Left lung (tissue), 10 donors: ENCODE data around the gene EPG5. TPM values are rescaled to one million over a fixed set of nuclear protein-coding genes. Genes with fewer than 3 reads are reported as not detected.

Experiments used
- ATAC-seq: fragments of 200-7000 bp; cut with Tn5 transposase; one replicate; pipeline ENCODE4 v1.9.1; 2020; ENCODE audit warnings: moderate library complexity
- DNase-seq, 4 donors: peaks; one replicate each; pipeline ENCODE4 v3.0.0-alpha.2; 2013 to 2020
- H3K27ac ChIP-seq, 2 donors: fragments of 200-600 bp; sonication (generic) in 1 of 2; one replicate each; pipeline versions ENCODE4 v1.5.0 to v1.8.0; 2020 to 2021
- H3K27me3 ChIP-seq, 2 donors: fragments of 200-600 bp; sonication (generic) in 1 of 2; one replicate each; pipeline versions ENCODE4 v1.5.0 to v1.8.0; 2020 to 2021
- H3K36me3 ChIP-seq, 2 donors: fragments of 200-600 bp; sonication (generic) in 1 of 2; one replicate each; pipeline versions ENCODE4 v1.5.0 to v1.8.0; 2020 to 2021
- H3K4me1 ChIP-seq, 2 donors: fragments of 200-600 bp; one replicate each; pipeline ENCODE4 v1.8.0; 2021
- H3K4me3 ChIP-seq, 2 donors: fragments of 200-600 bp; sonication (generic) in 1 of 2; one replicate each; pipeline versions ENCODE4 v1.5.0 to v1.8.0; 2020 to 2021; ENCODE audit warnings: mild to moderate bottlenecking in 1 of 2
- H3K9me3 ChIP-seq, 2 donors: fragments of 200-600 bp; sonication (generic) in 1 of 2; one replicate each; pipeline versions ENCODE4 v1.5.0 to v1.8.0; 2020 to 2021
- CTCF ChIP-seq, 2 donors: fragments of 200-600 bp; sonication (generic) in 1 of 2; IDR thresholded peaks; one replicate each; pipeline versions ENCODE4 v1.5.0 to v1.8.0; 2021; ENCODE audit warnings: antibody characterized with exemption in 2 of 2
- intact Hi-C, 2 donors: fragments of 100-400 bp; cut with DNase I; formaldehyde crosslinking; loops; one replicate each; pipeline versions ENCODE4 v1.11.2 to v1.14.2; 2022
- polyA plus RNA-seq, 6 donors: library from polyadenylated mRNA; unstranded; fragments of 120-200 nt; gene quantifications; one replicate each; pipeline ENCODE4 v1.2.1, GENCODE V29; 2013; ENCODE audit not compliant: insufficient read length in 6 of 6
- total RNA-seq, 2 donors: library from RNA; stranded (reverse); fragmentation: NEBNext Ultra II Directional; extraction: Animal tissue kit (Norgen Biotek cat#: 25700); gene quantifications; one replicate each; pipeline ENCODE4 v1.2.1, GENCODE V29; 2021
- donor health status: DM: no; HTN: yes; CAD: no.
- donor health status: DM: no; HTN: no; CAD: no.

Gene EPG5
- total and polyA plus RNA-seq, 8 donors: 27.3 to 38.0 (median 31.4) TPM

- no peaks in the 10 kb centered on the region for H3K9me3 ChIP-seq
- no peak overlapping the region for H3K27ac ChIP-seq
- H3K4me1 ChIP-seq: peaks cover 9 to 12% of the 10 kb centered on the region in 2 donors
- intact Hi-C loops: no loop called here
- TF ChIP-seq CTCF (IDR thresholded peaks at IDR 0.05): no peak
- DNase-seq: no peak
- peaks cover 12 to 25% of the 10 kb centered on the region in 2 donors for H3K27me3 ChIP-seq
- H3K36me3 ChIP-seq: no peaks in the 10 kb centered on the region
- no peak for ATAC-seq
- H3K4me3 ChIP-seq: no peak overlapping the region
Observed at GRCh38 chr18:45843019-45843418, 124.1 kb downstream of the EPG5 start.

- intact Hi-C loops: no loop called here
- H3K36me3 ChIP-seq: no peaks in the 10 kb centered on the region
- no peaks in the 10 kb centered on the region for H3K9me3 ChIP-seq
- H3K4me1 ChIP-seq: peaks cover 16 to 23% of the 10 kb centered on the region in 2 donors
- TF ChIP-seq CTCF (IDR thresholded peaks at IDR 0.05): no peak
- ATAC-seq (no peak), DNase-seq (no peak)
- H3K27ac ChIP-seq: no peak overlapping the region
- H3K4me3 ChIP-seq: no peak overlapping the region
- peaks cover 22 to 37% of the 10 kb centered on the region in 2 donors for H3K27me3 ChIP-seq
Observed at GRCh38 chr18:45841765-45842442, 125.2 kb downstream of the EPG5 start.

DNA sequence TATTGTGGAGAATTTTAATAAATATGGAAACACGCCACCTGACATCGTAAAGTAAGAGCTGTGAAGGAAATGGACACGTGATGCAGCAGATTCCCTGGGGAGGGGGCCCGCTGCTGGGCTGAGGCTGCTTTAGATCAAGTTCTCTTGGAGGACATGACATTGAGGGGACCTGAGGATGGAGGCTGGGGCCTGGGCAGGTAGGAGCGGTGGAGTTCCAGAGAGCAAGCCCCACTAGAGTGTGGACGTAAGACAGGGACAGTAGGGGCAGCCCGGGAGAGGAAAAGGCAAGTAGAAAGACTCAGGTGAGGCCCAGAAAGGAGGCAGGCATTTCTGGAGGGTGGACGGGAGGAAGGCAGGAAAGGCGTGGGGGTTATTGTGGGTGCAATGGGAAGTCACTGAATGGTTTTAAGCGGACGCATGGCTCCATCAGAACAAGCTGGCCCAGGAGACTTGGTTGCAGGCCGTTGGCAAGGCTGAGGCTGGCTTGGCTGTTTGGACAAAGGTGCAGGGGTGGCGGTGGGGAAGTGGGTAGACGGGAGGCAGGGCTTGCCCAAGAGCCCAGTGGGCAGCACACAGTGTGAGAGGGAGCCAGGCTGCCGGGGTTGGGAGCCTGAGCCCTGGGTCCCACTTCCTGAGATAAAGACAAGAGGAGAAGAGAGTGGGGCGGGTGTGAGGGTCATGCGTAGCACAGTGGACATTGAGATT, 125.9 kb downstream of the EPG5 start:
- peaks cover 16 to 25% of the 10 kb centered on the region in 2 donors for H3K4me1 ChIP-seq
- H3K27me3 ChIP-seq: peaks cover 25 to 43% of the 10 kb centered on the region in 2 donors
- H3K9me3 ChIP-seq: no peaks in the 10 kb centered on the region
- no peak overlapping the region for H3K27ac ChIP-seq
- no peaks in the 10 kb centered on the region for H3K36me3 ChIP-seq
- ATAC-seq: no peak
- TF ChIP-seq CTCF (IDR thresholded peaks at IDR 0.05): no peak
- no peak for DNase-seq
- intact Hi-C loops: no loop called here
- H3K4me3 ChIP-seq: no peak overlapping the region

GRCh38 chr18:45839414-45840395, 127.4 kb downstream of the EPG5 start:
- peak; percentile 64 for ATAC-seq
- DNase-seq: no peak
- peaks cover 25 to 46% of the 10 kb centered on the region in 2 donors for H3K27me3 ChIP-seq
- H3K27ac ChIP-seq: no peak overlapping the region
- H3K36me3 ChIP-seq: no peaks in the 10 kb centered on the region
- no peaks in the 10 kb centered on the region for H3K9me3 ChIP-seq
- peak; percentile 11 to 41 for TF ChIP-seq CTCF (IDR thresholded peaks at IDR 0.05)
- intact Hi-C loops: no loop called here
- no peak overlapping the region for H3K4me3 ChIP-seq
- H3K4me1 ChIP-seq: peaks cover 16 to 25% of the 10 kb centered on the region in 2 donors
